CD4-positive, alpha-beta T cell treated with Interleukin-12 subunit alpha and Interleukin-12 subunit beta, for 1 hour (primary cell): ENCODE measurements around the gene VPS13D.

Source experiments
- DNase-seq: peaks from one replicate; pipeline ENCODE4 v3.0.0-alpha.2; 2020

The VPS13D gene

DNA sequence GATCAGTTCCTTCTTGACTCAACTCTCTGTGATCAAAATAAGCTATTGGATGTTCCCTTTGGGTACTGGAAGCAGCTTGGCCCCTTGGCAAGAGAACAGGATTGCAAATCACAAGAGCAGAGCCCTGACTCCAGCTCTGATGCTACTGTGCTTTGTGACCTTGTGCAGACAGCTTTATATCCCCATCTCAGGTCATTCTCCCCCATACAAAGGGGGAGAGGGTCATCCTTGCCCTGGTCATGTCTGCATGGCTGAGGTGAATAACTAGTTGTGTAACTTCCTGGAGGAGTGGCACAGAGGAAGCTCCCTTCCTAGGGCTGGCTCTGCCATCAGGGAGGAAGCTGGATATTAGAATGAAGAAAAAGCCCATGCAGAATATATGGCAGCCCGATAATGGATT is 245.3 kb downstream of the VPS13D start:
- no peak for DNase-seq

DNA sequence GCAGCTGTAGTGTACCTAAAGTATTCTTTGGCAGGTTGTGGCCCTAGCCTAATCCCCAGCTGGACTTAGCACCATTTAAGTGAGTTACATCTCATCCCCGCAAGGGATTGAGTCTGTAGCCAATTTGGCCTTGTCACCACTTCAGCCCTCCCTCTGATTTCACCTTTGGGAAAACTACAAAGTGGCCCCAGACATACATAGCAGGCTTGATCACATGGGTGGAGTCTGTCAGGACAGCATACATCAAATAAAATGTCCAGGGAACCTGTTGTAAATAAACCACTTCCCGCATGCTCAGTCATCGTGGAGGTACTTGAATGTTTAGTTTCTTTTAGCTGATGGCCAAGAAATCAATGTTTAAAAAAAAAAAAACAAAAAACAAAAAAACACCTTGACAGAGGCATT is 245.7 kb downstream of the VPS13D start:
- no peak for DNase-seq

DNA sequence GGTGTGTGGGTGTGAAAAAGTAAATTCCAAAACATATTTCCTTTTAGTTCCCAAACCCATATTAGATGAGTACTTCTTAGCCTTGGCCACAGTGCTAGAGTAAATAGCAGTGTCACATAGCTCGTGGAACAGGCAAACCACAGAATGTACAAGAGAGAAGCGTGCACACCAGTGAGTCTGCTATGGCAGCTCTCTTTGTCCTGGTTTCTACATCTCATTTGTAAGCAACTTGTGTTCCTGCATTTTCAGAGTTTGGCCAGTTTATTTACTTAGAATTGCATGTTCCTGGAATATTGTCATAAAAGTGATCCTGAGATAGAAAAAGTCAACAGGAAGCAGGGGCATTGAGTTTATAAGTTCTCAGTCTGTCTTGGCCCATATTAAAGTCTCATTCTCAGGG is 246.1 kb downstream of the VPS13D start:
- peak; percentile 14 for DNase-seq

DNA sequence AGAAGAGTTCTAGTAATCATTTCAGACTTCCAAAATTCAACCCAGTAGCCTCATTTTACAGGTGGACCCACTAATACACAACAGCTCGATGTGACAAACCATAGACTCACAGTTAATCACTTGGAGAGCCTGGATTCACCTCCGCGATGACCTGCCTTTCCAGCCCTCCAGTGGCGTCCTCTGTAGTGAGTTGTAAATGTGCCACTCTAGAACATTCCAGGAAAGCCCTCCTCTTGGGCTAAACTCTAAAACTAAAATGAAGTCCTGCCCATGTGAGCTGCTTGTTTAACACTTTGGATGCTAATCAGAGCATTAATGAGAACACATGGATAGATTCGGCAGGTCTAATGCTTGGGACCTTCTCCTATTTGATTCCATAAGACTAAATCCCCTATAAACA is 247.5 kb downstream of the VPS13D start:
- no peak for DNase-seq

DNA sequence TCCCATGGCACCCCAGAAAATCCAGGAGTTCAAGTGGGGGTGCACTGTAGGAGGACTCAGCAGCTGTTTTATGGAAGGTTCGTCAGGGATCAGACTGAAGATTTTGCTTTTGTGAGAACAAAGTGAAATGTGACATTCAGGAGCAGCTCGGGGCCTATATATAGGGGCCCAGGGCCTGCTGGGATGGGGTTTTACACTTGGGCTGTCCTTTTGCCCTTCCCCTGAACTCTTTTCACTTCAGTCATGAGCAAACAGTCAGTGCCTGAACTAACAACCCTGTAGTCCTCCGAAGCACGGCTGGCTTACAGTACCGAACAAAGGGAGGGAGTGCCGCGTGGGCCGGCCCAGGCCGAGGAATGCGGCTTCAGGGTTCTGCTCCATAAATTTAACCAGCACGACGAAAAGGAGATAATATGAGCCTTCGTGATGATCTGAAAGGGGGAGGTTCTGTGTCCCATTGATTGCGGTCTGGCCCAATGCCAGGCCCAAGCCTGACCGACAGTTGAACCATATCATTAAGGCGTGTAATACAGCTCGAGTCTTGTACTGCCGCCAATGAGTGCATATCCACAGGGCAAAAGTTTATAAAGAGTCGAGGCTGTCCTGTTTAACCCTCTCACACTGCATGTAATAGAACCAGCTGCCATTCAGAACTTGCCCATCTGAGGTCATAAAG is 248.2 kb downstream of the VPS13D start:
- DNase-seq: no peak

DNA sequence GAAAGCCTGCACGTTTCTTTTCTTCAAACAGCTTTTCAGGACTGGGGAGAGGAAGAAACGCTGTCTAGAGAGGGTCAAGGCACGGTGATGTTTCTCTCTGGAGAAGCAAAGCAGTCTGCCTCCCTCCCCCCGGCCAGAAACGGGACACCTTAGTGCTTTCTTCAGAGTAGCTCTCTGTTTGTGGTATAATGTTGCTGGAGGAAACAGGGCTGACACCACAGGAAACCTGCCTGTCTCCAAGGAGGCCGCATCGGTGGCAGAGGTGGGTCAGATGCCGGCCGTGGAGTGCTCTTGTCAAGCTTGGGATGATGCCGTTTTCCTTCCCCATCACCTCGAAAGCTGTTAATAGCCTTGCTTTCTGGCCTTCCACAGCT is 248.8 kb downstream of the VPS13D start:
- peak; percentile 46 for DNase-seq

DNA sequence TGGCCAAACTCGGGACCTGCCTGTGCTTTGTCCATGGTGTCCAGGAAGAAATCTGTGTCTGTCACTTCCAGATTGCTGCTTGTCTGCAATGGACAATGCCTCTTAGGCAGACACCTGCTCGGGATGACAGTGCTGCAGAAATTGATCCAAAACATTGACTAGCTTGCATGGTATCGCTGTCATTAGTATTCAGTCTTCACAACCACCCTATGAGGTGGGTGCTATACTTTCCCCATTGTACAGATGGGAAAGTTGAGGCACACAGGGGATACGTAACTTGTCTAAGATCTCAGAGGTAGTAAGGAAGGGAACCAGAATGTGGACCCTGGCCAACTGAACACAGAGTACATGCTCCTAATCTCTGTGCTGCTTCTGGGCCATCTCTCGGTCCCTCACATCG is 249.5 kb downstream of the VPS13D start:
- no peak for DNase-seq

DNA sequence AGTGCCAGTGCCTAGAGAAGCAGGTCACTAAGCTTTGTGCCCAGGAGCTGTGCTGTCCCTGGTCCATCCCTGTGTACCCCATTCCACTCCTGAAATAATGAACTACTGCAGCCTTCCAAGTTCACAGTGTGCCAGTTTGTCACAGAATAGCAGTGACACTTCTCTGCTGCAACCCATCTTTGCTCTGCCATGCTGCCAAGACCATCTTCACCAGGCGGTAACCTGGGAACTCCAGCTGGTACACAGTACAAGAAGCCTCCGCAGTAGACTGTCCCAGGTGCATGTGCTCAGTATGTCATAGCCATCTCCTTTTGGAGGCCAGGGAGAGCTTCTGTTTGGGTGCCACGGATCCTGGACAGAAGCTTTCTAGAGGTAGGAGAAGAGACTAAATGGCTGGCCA is 250.2 kb downstream of the VPS13D start:
- DNase-seq: no peak

DNA sequence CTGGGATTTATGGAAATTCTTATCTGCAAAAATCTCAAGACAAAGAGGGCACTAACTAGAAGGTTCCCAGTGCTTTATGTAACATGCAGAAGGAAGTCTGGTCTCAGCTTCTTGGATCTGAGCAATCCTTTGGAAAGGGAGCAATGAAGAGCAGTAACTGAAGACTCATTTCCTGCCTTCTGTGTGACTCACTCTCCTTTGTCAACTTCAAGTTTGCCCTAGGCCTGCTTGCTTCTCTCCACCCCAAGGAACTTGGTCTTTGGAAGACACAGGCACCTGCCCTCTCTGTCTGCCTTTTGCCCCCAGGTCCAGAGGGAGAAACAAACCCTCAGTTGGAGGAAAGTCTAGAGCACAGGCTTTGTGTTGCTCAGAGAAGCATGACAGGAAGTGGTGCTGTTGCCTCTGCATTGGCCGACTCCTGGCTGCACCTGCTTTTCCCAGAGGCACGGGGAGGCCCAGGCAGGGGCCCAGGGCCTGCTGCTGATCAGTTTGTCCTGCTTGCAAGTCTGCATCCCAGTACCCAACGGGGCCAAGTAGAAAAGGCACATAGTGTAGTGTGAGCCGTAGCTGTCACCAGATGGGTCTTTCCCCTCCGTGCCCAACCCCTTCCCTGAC is 251.0 kb downstream of the VPS13D start:
- peak; percentile 21 for DNase-seq

DNA sequence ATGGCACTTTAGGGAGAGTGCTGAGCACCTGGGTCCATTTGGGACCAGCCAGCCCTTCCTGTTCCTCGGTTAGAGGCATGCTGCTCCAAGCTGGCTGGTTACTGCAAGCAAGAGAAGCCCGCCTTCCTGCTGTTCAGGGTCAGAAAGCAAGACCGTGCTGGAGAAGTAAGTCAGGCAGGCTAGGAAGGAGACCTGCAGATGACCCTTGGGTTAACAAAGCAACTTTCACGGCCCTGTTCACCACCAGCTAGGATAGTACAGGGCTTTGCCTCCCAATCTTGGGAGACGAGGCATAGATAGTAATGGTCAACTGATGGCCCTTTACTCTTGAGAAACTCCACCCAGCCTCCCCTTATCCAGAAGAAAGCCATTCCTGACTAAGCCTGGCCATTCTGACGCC is 252.1 kb downstream of the VPS13D start:
- no peak for DNase-seq

DNA sequence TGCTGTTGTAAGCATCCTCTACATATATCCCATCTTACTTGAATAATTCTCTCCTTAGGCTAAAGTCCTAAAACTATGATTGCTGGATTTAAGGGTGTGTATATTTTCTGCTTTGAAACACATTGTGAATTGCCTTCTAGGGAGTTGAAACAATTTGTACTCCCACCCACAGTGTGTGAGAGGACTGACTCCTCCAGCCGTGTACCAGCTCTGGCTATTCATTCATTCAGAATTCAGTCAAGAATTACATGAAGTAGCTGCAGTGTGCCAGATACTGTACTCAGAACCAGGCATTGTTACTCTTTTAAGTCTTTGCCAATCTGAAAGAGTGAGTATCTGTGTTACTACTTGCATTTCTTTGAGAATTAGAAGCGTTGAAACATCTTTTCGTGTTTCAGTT is 253.2 kb downstream of the VPS13D start:
- no peak for DNase-seq

DNA sequence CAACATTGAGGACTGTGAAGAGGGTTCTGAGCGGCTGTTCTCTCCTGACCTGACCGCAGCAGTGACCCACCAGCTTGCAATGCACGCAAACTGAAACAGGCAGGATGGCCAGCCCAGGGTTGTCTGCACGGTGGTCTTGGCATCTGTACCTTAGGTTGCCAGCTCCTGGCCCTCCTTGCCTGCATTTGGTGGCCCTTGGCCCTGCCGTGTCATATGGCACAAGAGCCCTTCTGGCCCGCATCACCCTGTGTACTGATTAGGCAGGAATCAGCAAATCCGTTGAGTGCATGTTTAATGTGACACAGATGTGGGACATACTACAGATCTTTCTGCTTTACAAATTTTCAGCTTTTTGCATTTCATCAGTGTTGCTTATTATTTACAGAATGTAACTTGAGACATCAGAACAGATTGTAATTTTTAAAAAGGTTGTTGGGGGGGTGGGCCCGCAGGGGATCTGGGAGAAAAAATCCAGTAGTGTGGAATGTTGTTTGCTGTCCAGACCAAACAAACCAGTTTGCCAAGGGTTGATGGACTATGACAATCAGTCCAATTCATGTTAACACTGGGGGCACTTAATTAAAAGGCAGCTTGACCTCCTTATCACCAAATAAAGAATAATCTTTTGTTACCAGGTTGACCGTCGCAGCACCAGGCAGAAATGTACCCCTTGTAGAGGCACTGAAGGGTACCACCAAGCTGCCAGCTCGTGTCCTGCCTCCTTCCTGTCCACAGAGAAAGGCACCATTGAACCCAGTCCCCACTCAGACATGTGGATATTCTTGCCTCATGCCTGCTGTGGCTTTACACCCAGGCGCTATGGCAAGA is 255.6 kb downstream of the VPS13D start:
- no peak for DNase-seq

DNA sequence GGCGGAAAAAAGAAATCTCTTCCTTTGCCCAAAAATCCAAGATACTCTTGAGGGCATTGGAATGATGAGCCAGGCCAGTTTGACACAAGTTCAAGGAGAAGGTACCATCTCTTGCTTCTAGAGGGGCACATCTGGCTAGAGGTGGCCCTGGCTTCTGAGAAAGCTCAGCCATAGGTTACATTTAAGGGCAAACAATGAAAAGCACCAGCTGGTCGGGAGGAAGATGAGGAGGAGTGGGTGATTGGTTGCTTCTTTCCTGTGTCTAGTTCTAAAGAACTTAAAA is 256.2 kb downstream of the VPS13D start:
- no peak for DNase-seq

DNA sequence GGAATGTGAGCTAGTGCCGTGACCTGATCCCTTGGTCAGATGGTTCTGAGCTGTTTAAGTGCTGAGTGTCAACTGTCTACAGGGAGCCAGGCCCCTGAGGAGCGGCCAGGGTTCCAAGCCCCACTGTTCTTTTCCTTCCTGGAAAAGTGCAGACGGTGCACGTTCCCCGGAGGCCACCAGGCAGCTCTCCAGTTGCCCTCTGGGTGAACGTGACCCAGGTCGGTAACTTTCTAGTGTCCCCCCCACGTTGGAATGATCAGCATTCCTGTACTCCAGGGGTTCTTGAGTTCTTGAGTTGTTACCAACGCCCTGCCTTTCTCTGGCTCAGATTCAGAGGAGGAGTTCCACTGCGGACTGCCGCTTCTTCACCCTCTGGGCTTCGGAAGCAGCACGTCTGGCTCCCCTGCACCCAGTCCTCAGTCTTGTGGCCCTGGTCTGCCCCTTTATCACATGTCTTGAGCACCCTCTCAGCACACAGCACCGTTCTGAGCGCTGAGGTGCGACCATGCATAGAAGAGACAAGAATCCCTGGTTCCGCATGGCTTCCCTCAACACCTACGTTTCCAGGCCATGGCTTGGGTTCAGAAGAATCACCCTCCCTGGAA is 256.7 kb downstream of the VPS13D start:
- DNase-seq: no peak

DNA sequence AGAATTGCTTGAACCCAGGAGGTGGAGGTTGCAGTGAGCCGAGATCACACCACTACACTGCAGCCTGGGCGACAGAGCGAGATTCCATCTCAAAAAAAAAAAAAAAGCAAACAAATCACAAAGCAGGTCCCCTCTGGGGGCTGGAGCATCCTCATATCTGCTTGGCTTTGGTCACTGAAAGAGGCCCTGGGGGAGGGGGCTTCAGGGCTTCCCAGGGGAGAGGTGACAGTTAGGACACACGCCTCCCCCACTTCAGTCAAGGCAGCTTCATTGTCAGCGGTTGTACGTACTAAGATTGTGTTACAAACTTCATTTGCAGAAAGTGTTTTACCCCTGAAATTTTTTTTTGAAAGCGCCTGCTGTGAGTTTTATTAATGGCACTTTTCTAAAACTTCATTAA is 257.7 kb downstream of the VPS13D start:
- no peak for DNase-seq

DNA sequence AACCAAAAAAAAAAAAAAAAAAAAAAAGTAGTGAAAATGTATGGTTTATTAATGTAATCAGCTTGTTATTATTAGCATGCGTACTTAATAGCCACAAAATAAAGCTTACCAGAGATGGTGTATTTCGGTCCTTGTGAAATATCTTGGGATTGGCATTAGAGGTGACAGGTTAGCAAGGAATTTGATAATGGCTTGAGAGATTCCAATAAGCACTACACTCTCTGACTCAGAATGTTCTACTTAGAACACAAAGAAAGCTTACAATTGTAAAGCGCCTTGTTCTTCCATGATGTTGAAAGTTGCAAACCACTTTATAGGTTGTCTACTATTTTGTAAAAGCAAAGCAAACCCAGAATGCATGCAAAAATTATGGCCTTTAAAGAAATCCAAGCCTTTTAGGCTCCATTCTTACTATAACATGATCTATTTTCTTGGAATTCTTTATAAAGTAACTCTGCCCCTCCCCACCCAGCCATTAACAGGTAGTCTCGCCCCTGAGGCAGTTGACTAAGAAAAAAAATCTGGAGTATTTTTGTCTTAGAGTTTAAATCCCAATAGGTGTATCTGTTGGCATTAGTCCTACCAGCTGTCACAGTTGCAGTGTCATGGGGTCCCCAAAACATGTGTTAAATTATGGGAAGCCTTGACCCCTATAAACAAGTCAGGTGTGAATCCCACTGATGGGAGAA is 259.0 kb downstream of the VPS13D start:
- no peak for DNase-seq

DNA sequence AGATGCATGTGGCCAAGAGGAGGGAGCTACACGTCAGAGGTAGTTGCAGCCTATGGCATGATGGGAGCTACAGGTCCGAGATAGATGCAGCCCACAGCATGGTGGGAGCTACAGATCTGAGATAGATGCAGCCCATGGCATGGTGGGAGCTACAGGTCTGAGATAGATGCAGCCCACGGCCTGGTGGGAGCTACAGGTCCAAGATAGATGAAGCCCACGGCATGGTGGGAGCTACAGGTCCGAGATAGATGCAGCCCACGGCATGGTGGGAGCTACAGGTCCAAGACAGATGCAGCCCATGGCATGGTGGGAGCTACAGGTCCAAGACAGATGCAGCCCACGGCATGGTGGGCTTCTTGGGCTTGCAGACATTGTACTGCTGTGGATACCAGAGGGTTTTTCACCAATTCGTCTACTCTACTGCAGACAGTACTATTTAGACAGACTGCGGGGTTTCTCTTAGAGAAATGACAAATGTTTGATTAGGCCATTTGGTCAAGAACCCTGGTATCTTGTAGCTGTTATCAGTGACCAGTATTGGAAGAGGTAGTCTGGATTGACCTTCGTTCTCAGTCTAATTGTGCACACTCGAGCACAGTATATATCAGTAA is 260.8 kb downstream of the VPS13D start:
- no peak for DNase-seq

DNA sequence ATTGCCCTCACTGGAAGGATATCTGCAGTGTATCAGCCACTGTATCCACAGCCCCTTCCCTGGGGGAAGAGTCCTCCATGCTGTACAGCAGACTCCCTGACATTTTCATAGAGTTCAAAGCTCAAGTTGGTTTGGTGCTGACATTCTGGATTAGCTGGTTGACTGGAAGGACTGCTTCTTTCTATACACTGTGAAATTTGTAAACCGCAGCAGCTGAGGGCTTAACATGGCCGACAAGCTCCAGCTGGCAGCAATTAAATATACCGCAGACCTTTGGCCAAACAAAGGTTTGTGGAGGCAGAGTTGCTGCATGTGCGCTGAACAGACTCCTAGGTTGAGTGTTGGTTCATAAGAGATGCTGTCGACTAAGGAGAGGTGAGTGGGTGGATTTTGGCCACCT is 261.8 kb downstream of the VPS13D start:
- DNase-seq: no peak

DNA sequence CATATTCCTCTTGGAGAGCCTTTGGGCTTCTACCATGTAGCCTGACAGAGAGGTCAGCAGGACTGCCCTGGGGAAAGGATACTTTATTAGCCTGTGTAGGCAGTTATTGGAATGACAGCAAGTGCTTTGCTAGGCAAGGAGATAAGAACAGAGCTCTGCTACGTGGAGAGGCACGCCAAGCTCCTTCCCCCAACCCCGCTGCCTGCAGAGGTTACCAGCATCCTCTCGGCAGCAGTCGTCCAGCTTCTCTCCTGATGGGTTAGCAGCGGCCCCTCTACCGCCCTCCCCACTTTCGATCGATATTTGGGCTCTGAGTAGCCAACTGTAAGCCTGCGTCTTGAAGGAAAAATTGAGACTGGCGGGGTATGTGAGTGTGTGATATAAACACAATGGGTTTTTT is 265.9 kb downstream of the VPS13D start:
- DNase-seq: no peak

DNA sequence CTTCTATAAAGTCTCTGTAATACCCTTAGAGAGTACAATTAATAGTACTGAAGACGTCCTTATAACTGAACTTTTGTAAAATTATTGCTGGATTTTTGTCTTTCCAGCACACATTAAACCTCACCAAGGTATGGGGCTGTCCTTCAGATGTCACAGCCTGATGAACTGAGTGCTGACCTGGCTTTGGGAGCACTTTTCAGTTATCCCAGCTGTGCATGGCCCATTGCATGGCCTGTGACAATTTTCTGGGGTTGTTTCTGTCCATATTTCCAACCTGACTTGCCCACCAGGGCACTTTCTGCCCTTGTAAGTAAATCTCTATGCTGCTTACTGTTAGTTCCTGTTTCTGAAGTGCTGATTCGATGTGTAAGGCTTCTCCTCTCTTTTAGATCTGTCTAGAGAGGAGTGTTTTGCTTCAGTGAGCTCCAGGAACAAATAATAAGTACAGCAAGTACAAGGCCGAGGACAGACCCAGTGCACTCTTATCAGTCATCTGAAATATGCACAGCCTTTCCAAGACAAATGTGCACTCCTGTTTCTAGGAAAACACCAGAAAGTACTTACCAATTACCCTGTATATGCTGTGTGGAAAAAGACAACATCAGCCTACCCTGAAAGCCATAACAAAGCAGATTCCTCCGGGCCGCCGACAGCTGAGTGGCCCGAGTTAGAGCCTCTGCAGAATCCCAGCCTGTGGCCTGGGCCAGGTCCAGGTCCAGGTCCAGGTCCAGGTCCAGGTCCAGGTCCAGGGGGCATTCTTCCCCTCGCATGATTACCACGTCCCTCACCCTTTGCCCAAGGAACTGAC is 266.5 kb downstream of the VPS13D start:
- no peak for DNase-seq

DNA sequence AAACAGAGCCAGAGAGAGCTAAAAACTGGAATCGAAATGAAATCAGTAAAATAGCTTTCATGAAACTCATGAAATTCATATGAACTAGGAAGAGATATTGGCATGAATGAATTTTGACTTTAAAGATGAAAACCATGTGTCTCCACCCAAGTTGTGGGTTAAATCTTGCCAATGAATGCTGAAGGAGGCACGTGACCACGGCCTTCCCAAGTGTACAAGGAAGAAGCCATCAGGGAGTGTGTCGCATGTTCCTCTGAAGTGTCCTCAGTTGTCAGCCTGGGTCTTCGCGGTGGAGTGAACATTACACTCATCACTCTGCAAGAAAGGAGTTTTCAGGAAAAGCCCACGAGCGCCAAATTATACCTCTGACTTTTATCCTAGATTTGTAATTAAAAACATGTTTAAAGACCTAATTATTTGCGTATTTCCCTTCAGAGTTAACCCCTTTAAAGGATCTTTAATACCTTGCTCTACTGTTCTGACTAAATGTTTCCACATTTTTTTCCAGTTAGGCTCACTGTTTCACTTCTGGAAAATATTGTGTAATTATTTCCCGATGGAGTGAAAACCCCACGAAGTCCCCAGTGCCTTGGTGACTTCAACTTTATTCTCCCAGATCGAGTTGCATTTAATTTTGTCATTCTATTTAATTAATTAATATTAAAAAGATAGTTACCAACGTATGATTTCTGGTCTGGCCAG is 269.9 kb downstream of the VPS13D start:
- no peak for DNase-seq

DNA sequence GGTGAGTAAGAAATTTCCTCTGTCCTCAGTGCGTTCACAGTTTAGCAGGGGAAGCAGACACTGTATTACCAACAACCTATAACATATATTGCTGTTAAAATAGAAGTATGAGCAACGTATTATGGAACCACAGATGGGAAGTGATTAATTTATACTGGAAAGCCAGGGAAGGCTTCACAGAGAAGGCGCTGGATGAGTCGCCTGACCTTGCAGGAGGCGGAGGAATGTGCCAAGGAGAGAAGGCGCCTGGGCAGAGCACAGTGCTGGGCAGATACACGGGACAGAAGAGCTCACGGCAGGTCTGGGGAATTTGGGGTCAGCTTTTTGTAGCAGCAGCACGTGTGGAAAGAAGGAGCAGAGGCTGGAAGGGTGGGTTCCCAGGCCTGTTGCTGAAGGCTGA is 271.8 kb downstream of the VPS13D start:
- no peak for DNase-seq
